ENCODE measurements around the gene PODXL.
"Not testable (repeated sequence)": the region's sequence is repeated elsewhere in the genome, so short reads cannot be mapped to it uniquely, and the experiment has no call there.

PODXL gene

GRCh38 chr7:131517218-131517923, 39.1 kb downstream of the PODXL start:
- no peak overlapping the region for H3K4me3 ChIP-seq (ENCODE audit: low read depth, low read length)
- DNase-seq (ENCODE audit: low read depth) = no peak
- TF ChIP-seq, protein P1, sequence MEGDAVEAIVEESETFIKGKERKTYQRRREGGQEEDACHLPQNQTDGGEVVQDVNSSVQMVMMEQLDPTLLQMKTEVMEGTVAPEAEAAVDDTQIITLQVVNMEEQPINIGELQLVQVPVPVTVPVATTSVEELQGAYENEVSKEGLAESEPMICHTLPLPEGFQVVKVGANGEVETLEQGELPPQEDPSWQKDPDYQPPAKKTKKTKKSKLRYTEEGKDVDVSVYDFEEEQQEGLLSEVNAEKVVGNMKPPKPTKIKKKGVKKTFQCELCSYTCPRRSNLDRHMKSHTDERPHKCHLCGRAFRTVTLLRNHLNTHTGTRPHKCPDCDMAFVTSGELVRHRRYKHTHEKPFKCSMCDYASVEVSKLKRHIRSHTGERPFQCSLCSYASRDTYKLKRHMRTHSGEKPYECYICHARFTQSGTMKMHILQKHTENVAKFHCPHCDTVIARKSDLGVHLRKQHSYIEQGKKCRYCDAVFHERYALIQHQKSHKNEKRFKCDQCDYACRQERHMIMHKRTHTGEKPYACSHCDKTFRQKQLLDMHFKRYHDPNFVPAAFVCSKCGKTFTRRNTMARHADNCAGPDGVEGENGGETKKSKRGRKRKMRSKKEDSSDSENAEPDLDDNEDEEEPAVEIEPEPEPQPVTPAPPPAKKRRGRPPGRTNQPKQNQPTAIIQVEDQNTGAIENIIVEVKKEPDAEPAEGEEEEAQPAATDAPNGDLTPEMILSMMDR (IDR thresholded peaks at IDR 0.05; ENCODE audit: insufficient read depth, low read depth, low read length, missing control alignments) = no peak

- H3K4me3 ChIP-seq (ENCODE audit: low read depth, low read length); DNase-seq (ENCODE audit: low read depth): not testable (repeated sequence)
These were observed 41.0 kb downstream of the PODXL start for GRCh38 chr7:131515471-131515870.

DNA sequence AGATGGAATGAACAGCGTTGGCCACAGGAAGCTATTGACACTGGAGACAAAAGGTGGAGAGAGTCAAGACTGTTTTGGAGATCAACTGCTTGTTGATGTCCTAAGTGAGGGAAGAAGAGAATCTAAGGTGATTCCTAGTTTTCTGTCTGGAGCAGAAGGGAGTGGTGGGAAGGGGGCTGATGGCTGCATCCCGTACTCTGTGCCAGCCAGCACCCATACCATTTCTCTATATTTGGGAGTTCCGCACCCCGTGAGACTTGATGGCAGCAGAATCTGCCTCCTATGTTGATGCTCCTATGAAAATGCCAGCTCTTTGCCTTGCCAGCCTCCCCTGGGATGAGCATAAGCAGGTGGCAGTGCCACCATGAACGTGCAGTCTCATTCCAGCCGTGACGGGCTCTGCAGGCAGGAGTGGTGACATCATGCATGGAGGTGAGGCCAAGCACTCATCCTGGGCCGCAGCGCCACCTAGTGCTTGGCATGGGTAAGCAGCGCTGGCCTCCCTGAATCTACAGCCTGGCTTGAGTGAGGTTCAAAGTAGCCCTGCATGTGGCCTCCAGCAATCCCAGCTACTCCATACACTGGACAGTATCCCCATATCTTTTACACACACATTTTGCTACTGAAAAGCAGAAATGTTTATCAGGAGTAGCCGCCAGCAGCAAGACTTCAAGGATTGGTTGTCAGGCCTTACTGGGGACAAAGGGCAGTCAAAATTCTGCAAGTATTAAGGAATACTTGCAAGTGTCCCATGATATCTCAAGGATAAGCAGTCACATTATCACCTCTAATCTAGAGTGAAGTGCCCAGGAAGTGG, 43.0 kb downstream of the PODXL start:
- no peak overlapping the region for H3K4me3 ChIP-seq (ENCODE audit: low read depth, low read length)
- peak; percentile 84 for DNase-seq (ENCODE audit: low read depth)
- TF ChIP-seq, protein P1 (IDR thresholded peaks at IDR 0.05; ENCODE audit: insufficient read depth, low read depth, low read length, missing control alignments) = peak; percentile 99

DNA sequence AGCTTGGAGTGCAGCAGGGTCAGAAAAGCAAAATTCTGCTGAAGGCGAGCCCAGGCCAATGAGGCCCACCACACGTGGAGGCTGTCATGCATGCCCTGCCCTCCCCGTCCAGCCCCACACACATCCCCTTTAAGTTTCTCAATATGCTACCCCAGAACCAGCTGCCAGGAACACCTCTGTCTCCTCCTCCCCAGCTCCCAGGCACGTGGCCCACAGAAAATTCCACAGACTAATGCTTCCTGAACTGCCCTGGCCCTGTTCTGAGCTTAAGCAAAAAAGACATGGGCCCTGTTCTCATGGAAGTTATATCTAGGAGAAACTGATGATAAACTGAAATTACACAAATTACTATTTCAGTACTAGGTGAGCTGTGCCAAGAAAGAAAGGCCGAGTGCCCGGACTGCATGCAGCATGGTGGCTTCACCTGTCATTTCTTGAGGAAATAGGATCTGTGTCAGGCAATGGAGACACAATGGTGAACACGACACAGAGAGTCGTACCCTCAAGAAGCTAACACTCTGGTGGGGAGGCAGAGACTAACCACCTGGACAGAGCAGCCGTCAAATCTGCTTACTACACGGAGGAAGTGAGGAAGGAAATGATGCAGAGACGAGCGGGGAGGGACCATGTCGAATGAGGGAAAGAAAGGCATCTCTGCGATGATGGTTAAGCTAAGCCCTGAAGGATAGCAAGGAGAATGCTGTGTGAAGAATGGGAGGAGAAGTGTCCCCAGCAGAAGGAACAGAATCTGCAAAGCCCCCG, 44.5 kb downstream of the PODXL start:
- TF ChIP-seq, protein P1 (IDR thresholded peaks at IDR 0.05; ENCODE audit: insufficient read depth, low read depth, low read length, missing control alignments) = no peak
- no peak for DNase-seq (ENCODE audit: low read depth)
- no peak overlapping the region for H3K4me3 ChIP-seq (ENCODE audit: low read depth, low read length)

GRCh38 chr7:131511071-131511470, 45.4 kb downstream of the PODXL start:
- no peak for DNase-seq (ENCODE audit: low read depth)
- no peak overlapping the region for H3K4me3 ChIP-seq (ENCODE audit: low read depth, low read length)
- TF ChIP-seq, protein P1 (IDR thresholded peaks at IDR 0.05; ENCODE audit: insufficient read depth, low read depth, low read length, missing control alignments) = no peak

GRCh38 chr7:131509781-131510180, 46.6 kb downstream of the PODXL start:
- no peak for DNase-seq (ENCODE audit: low read depth)
- TF ChIP-seq, protein P1 (IDR thresholded peaks at IDR 0.05; ENCODE audit: insufficient read depth, low read depth, low read length, missing control alignments) = no peak
- no peak overlapping the region for H3K4me3 ChIP-seq (ENCODE audit: low read depth, low read length)

Data from GM12865 (cell line).